Stimulated activated CD8-positive, alpha-beta memory T cell treated with anti-CD3 and anti-CD28 coated beads, Interleukin-4, amount 100 ng/mL, for 24 hours (primary cell): ENCODE data around the gene EDEM3.
"Not testable (repeated sequence)": the region's sequence is repeated elsewhere in the genome, so short reads cannot be mapped to it uniquely, and the experiment has no call there.

Experiments used
- DNase-seq: peaks from one replicate; pipeline ENCODE4 v3.0.0-alpha.2; 2020; ENCODE audit warnings: low read depth

EDEM3 gene

GRCh38 chr1:184740344-184740743, 14.3 kb downstream of the EDEM3 start:
- DNase-seq = no peak

GRCh38 chr1:184739796-184740195, 14.9 kb downstream of the EDEM3 start:
- DNase-seq = no peak

GRCh38 chr1:184739070-184739469, 15.6 kb downstream of the EDEM3 start:
- no peak for DNase-seq

GRCh38 chr1:184734980-184735379, 19.7 kb downstream of the EDEM3 start:
- DNase-seq = no peak

GRCh38 chr1:184724843-184725242, 29.8 kb downstream of the EDEM3 start:
- no peak for DNase-seq

- DNase-seq = no peak
These were observed 38.5 kb downstream of the EDEM3 start for GRCh38 chr1:184716158-184716557.

- no peak for DNase-seq
These were observed 45.2 kb downstream of the EDEM3 start for GRCh38 chr1:184709418-184709817.

GRCh38 chr1:184708084-184708676, 46.5 kb downstream of the EDEM3 start:
- no peak for DNase-seq

GRCh38 chr1:184705271-184705670, 49.4 kb downstream of the EDEM3 start:
- DNase-seq = no peak

- DNase-seq = no peak
These were observed 52.8 kb downstream of the EDEM3 start for GRCh38 chr1:184701816-184702215.

GRCh38 chr1:184698969-184699368, 55.7 kb downstream of the EDEM3 start:
- DNase-seq = no peak

- no peak for DNase-seq
These were observed 56.6 kb downstream of the EDEM3 start for GRCh38 chr1:184698016-184698415.

- DNase-seq = no peak
These were observed 58.3 kb downstream of the EDEM3 start for GRCh38 chr1:184696403-184696802.

GRCh38 chr1:184695023-184695422, 59.6 kb downstream of the EDEM3 start:
- no peak for DNase-seq

- DNase-seq = no peak
These were observed 61.6 kb downstream of the EDEM3 start for GRCh38 chr1:184693011-184693410.

GRCh38 chr1:184691719-184692324, 62.8 kb downstream of the EDEM3 start:
- DNase-seq = no peak

GRCh38 chr1:184686540-184686939, 68.1 kb downstream of the EDEM3 start:
- DNase-seq = no peak

GRCh38 chr1:184685116-184685515, 69.5 kb downstream of the EDEM3 start:
- DNase-seq = no peak

GRCh38 chr1:184684285-184685074, 70.2 kb downstream of the EDEM3 start:
- no peak for DNase-seq

- no peak for DNase-seq
These were observed 71.7 kb downstream of the EDEM3 start for GRCh38 chr1:184682956-184683355.

- not testable (repeated sequence) for DNase-seq
These were observed 73.9 kb downstream of the EDEM3 start for GRCh38 chr1:184680611-184681225.

- not testable (repeated sequence) for DNase-seq
These were observed 75.2 kb downstream of the EDEM3 start for GRCh38 chr1:184679472-184679871.

- no peak for DNase-seq
These were observed 77.3 kb downstream of the EDEM3 start for GRCh38 chr1:184677344-184677743.
